SK-N-SH treated with all-trans-retinoic acid at 6 μM for 48 hours (cell line): Measurements from ENCODE around the gene MRPS27.

ENCODE experiments used
- ATAC-seq: fragments of 200-7000 bp; cut with Tn5 transposase; 3 replicates; pipeline ENCODE4 v1.9.1; 2020; ENCODE audit warnings: mild to moderate bottlenecking, moderate library complexity
- ARNTL ChIP-seq: fragments of 450-650 bp; formaldehyde crosslinking; IDR thresholded peaks from 2 replicates; pipeline ENCODE4 v1.5.0; 2020; ENCODE audit warnings: low read depth, mild to moderate bottlenecking, moderate library complexity, borderline replicate concordance
- BACH2 ChIP-seq: fragments of 250-450 bp; sonication (Bioruptor Pico); IDR thresholded peaks from 2 replicates; pipeline ENCODE4 v1.9.0; 2021; ENCODE audit warnings: mild to moderate bottlenecking, borderline replicate concordance
- CSDC2 ChIP-seq: fragments of 250-450 bp; sonication (Bioruptor Pico); IDR thresholded peaks from 2 replicates; pipeline ENCODE4 v1.5.0; 2020; ENCODE audit warnings: mild to moderate bottlenecking, moderate library complexity
- ESRRG ChIP-seq: fragments of 250-450 bp; sonication (Bioruptor Pico); IDR thresholded peaks from 2 replicates; pipeline ENCODE4 v1.6.1; 2021; ENCODE audit warnings: mild to moderate bottlenecking
- GLIS3 ChIP-seq: fragments of 250-450 bp; sonication (Bioruptor Pico); IDR thresholded peaks from 2 replicates; pipeline ENCODE4 v1.5.0; 2020; ENCODE audit warnings: mild to moderate bottlenecking, moderate library complexity
- ISL1 ChIP-seq: fragments of 250-450 bp; sonication (Bioruptor Pico); IDR thresholded peaks from 2 replicates; pipeline ENCODE4 v2.1.2; 2022; ENCODE audit warnings: mild to moderate bottlenecking, moderate library complexity
- OSR1 ChIP-seq: fragments of 250-450 bp; sonication (Bioruptor Pico); IDR thresholded peaks from 2 replicates; pipeline ENCODE4 v1.8.0; 2022; ENCODE audit warnings: moderate library complexity, mild to moderate bottlenecking, inconsistent platforms
- PPARA ChIP-seq: fragments of 250-450 bp; sonication (Bioruptor Pico); IDR thresholded peaks from 2 replicates; pipeline ENCODE4 v1.5.0; 2020; ENCODE audit warnings: mild to moderate bottlenecking, borderline replicate concordance
- RARB ChIP-seq: fragments of 250-450 bp; sonication (Bioruptor Pico); IDR thresholded peaks from 2 replicates; pipeline ENCODE4 v1.8.0; 2021; ENCODE audit warnings: mild to moderate bottlenecking, moderate library complexity
- SNAI2 ChIP-seq: fragments of 250-450 bp; sonication (Bioruptor Pico); IDR thresholded peaks from 2 replicates; pipeline ENCODE4 v1.5.0; 2020; ENCODE audit warnings: mild to moderate bottlenecking, moderate library complexity
- TCF4 ChIP-seq: fragments of 250-450 bp; sonication (Bioruptor Pico); IDR thresholded peaks from 2 replicates; pipeline ENCODE4 v1.8.0; 2021; ENCODE audit warnings: mild to moderate bottlenecking, moderate library complexity, borderline replicate concordance
- TOX ChIP-seq: fragments of 250-450 bp; sonication (Bioruptor Pico); IDR thresholded peaks from 2 replicates; pipeline ENCODE4 v1.8.0; 2021; ENCODE audit warnings: mild to moderate bottlenecking, moderate library complexity, borderline replicate concordance
- ZC3H10 ChIP-seq: fragments of 250-450 bp; sonication (Bioruptor Pico); IDR thresholded peaks from 2 replicates; pipeline ENCODE4 v1.5.1; 2021; ENCODE audit warnings: mild to moderate bottlenecking, moderate library complexity
- ZFP3 ChIP-seq: fragments of 250-450 bp; sonication (Bioruptor Pico); IDR thresholded peaks from 2 replicates; pipeline ENCODE4 v1.5.0; 2020; ENCODE audit warnings: mild to moderate bottlenecking, moderate library complexity
- ZFP30 ChIP-seq: fragments of 450-650 bp; formaldehyde crosslinking; IDR thresholded peaks from 2 replicates; pipeline ENCODE4 v1.5.0; 2022; ENCODE audit warnings: mild to moderate bottlenecking, moderate library complexity
- ZNF565 ChIP-seq: fragments of 450-650 bp; formaldehyde crosslinking; conservative IDR thresholded peaks from 2 replicates; pipeline ENCODE4 v1.5.0; 2020; ENCODE audit warnings: low read depth, mild to moderate bottlenecking, moderate library complexity
- ZNF70 ChIP-seq: fragments of 450-650 bp; formaldehyde crosslinking; IDR thresholded peaks from 2 replicates; pipeline ENCODE4 v1.5.0; 2020; ENCODE audit warnings: mild to moderate bottlenecking, moderate library complexity
- ZNF8 ChIP-seq: fragments of 450-650 bp; formaldehyde crosslinking; IDR thresholded peaks from 2 replicates; pipeline ENCODE4 v1.5.0; 2020; ENCODE audit warnings: mild to moderate bottlenecking, moderate library complexity
- TF ChIP-seq, protein P1 (sequence below): fragments of 250-450 bp; sonication (Bioruptor Pico); IDR thresholded peaks from 2 replicates; pipeline ENCODE4 v1.5.1; 2020; ENCODE audit warnings: low read depth, mild to moderate bottlenecking, moderate library complexity
- TF ChIP-seq, protein P2 (sequence below): fragments of 250-450 bp; sonication (Bioruptor Pico); IDR thresholded peaks from 2 replicates; pipeline ENCODE4 v1.5.0; 2020; ENCODE audit warnings: mild to moderate bottlenecking, moderate library complexity
- TF ChIP-seq, protein P3 (sequence below): fragments of 250-450 bp; sonication (Bioruptor Pico); IDR thresholded peaks from 2 replicates; pipeline ENCODE4 v1.8.0; 2021; ENCODE audit warnings: low read depth, mild to moderate bottlenecking, moderate library complexity, borderline replicate concordance
- TF ChIP-seq, protein P4 (sequence below): fragments of 250-450 bp; sonication (Bioruptor Pico); IDR thresholded peaks from 2 replicates; pipeline ENCODE4 v1.8.0; 2020; ENCODE audit warnings: mild to moderate bottlenecking, moderate library complexity, borderline replicate concordance
- TF ChIP-seq, protein P5 (sequence below): fragments of 250-450 bp; sonication (Bioruptor Pico); IDR thresholded peaks from 2 replicates; pipeline ENCODE4 v1.5.1; 2021; ENCODE audit warnings: mild to moderate bottlenecking, moderate library complexity

MRPS27 gene

DNA sequence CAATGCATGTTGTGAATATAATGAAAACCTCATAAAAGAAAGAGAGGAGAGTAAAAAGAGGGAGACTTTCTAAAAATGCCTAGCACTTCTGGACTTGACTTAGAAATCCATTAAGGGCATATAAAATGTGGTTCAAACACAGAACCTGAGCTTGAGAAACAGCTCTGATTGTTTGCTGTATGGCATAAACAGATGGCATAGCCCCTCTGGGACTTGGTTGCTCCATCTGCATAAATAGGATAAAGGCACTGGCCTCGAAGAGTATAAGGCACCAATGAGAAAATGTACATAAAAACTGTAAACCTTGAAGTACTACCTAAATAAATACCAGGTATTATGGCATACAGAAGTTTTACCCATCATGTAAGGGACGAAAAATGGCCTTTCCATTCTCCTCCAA lies 23.8 kb downstream of the MRPS27 start (continued):
- TF ChIP-seq, protein P1, sequence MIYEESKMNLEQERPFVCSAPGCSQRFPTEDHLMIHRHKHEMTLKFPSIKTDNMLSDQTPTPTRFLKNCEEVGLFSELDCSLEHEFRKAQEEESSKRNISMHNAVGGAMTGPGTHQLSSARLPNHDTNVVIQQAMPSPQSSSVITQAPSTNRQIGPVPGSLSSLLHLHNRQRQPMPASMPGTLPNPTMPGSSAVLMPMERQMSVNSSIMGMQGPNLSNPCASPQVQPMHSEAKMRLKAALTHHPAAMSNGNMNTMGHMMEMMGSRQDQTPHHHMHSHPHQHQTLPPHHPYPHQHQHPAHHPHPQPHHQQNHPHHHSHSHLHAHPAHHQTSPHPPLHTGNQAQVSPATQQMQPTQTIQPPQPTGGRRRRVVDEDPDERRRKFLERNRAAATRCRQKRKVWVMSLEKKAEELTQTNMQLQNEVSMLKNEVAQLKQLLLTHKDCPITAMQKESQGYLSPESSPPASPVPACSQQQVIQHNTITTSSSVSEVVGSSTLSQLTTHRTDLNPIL = no peak
- TF ChIP-seq, protein P2, sequence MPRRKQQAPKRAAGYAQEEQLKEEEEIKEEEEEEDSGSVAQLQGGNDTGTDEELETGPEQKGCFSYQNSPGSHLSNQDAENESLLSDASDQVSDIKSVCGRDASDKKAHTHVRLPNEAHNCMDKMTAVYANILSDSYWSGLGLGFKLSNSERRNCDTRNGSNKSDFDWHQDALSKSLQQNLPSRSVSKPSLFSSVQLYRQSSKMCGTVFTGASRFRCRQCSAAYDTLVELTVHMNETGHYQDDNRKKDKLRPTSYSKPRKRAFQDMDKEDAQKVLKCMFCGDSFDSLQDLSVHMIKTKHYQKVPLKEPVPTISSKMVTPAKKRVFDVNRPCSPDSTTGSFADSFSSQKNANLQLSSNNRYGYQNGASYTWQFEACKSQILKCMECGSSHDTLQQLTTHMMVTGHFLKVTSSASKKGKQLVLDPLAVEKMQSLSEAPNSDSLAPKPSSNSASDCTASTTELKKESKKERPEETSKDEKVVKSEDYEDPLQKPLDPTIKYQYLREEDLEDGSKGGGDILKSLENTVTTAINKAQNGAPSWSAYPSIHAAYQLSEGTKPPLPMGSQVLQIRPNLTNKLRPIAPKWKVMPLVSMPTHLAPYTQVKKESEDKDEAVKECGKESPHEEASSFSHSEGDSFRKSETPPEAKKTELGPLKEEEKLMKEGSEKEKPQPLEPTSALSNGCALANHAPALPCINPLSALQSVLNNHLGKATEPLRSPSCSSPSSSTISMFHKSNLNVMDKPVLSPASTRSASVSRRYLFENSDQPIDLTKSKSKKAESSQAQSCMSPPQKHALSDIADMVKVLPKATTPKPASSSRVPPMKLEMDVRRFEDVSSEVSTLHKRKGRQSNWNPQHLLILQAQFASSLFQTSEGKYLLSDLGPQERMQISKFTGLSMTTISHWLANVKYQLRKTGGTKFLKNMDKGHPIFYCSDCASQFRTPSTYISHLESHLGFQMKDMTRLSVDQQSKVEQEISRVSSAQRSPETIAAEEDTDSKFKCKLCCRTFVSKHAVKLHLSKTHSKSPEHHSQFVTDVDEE (CRISPR knock-in tag) = no peak
- no peak for TF ChIP-seq ZNF565 (CRISPR knock-in tag)
- TF ChIP-seq ESRRG (CRISPR knock-in tag) = no peak
- TF ChIP-seq, all 23 proteins: peak for 0

DNA sequence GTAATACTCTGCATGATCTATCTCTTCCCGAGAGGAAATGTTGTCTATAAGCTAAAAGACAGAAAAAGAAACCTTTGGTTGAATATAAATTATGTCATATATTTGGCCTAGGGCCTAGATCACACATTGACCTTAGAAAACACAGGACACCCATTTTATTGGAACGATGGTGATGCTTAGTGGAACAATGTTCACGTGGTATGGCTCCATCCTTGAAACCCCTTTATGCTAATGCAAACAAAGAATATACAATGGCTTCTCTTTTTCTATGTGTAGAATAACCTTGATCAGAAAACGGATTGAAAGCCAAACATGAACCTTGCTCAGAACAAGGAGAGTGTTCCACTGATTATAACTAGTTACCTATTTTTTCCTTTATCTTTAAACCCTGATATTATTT lies 24.5 kb downstream of the MRPS27 start:
- TF ChIP-seq ZFP30 (CRISPR knock-in tag) = no peak
- TF ChIP-seq, protein P3, sequence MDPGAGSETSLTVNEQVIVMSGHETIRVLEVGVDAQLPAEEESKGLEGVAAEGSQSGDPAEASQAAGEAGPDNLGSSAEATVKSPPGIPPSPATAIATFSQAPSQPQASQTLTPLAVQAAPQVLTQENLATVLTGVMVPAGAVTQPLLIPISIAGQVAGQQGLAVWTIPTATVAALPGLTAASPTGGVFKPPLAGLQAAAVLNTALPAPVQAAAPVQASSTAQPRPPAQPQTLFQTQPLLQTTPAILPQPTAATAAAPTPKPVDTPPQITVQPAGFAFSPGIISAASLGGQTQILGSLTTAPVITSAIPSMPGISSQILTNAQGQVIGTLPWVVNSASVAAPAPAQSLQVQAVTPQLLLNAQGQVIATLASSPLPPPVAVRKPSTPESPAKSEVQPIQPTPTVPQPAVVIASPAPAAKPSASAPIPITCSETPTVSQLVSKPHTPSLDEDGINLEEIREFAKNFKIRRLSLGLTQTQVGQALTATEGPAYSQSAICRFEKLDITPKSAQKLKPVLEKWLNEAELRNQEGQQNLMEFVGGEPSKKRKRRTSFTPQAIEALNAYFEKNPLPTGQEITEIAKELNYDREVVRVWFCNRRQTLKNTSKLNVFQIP (CRISPR knock-in tag) = no peak
- TF ChIP-seq CSDC2 = no peak
- TF ChIP-seq ZNF8 = no peak
- TF ChIP-seq ISL1 (CRISPR knock-in tag) = no peak
- no peak for TF ChIP-seq TOX (CRISPR knock-in tag)
- TF ChIP-seq ZC3H10 (CRISPR knock-in tag) = no peak
- TF ChIP-seq, all 23 proteins: peak for 0
- no peak for ATAC-seq

DNA sequence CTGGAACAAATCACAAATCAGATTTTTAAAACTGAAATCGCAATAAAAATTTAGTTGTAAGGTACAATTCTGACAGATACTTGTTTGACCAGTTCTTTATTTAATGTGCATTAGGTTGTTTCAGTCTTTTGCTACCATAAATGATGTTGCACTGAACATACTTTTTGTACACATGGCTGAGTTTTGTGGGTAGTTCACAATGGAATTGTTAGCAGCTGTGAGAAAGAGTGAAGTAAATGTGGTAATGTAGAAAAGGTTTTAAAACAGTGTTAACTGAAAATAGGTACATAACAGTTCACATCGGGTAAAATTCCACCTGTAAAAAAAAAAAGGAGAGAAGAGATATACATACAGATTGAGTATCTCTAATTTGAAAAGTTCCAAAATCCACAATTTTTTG lies 25.6 kb downstream of the MRPS27 start:
- no peak for ATAC-seq
- TF ChIP-seq TCF4 (CRISPR knock-in tag) = no peak
- no peak for TF ChIP-seq ARNTL (CRISPR knock-in tag)
- TF ChIP-seq, protein P4, sequence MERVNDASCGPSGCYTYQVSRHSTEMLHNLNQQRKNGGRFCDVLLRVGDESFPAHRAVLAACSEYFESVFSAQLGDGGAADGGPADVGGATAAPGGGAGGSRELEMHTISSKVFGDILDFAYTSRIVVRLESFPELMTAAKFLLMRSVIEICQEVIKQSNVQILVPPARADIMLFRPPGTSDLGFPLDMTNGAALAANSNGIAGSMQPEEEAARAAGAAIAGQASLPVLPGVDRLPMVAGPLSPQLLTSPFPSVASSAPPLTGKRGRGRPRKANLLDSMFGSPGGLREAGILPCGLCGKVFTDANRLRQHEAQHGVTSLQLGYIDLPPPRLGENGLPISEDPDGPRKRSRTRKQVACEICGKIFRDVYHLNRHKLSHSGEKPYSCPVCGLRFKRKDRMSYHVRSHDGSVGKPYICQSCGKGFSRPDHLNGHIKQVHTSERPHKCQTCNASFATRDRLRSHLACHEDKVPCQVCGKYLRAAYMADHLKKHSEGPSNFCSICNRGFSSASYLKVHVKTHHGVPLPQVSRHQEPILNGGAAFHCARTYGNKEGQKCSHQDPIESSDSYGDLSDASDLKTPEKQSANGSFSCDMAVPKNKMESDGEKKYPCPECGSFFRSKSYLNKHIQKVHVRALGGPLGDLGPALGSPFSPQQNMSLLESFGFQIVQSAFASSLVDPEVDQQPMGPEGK (CRISPR knock-in tag) = no peak
- TF ChIP-seq ZNF565 (CRISPR knock-in tag) = no peak
- TF ChIP-seq CSDC2 = no peak
- TF ChIP-seq GLIS3 (CRISPR knock-in tag) = no peak
- no peak for TF ChIP-seq ZNF70 (CRISPR knock-in tag)
- TF ChIP-seq ZFP3 (CRISPR knock-in tag) = no peak
- no peak for TF ChIP-seq OSR1 (CRISPR knock-in tag)
- TF ChIP-seq SNAI2 (CRISPR knock-in tag) = no peak
- no peak for TF ChIP-seq RARB (CRISPR knock-in tag)
- TF ChIP-seq ZNF8 = no peak
- no peak for TF ChIP-seq ZC3H10 (CRISPR knock-in tag)
- TF ChIP-seq, protein P5, sequence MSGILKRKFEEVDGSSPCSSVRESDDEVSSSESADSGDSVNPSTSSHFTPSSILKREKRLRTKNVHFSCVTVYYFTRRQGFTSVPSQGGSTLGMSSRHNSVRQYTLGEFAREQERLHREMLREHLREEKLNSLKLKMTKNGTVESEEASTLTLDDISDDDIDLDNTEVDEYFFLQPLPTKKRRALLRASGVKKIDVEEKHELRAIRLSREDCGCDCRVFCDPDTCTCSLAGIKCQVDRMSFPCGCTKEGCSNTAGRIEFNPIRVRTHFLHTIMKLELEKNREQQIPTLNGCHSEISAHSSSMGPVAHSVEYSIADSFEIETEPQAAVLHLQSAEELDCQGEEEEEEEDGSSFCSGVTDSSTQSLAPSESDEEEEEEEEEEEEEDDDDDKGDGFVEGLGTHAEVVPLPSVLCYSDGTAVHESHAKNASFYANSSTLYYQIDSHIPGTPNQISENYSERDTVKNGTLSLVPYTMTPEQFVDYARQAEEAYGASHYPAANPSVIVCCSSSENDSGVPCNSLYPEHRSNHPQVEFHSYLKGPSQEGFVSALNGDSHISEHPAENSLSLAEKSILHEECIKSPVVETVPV (CRISPR knock-in tag) = no peak
- TF ChIP-seq, protein P3 (CRISPR knock-in tag) = no peak
- TF ChIP-seq PPARA (CRISPR knock-in tag) = no peak
- TF ChIP-seq BACH2 (CRISPR knock-in tag) = no peak
- TF ChIP-seq, protein P1 = no peak
- no peak for TF ChIP-seq ISL1 (CRISPR knock-in tag)
